Inferior parietal cortex (tissue), 1 donor: ENCODE data around the gene WNT2.
"Not testable (repeated sequence)": the region's sequence is repeated elsewhere in the genome, so short reads cannot be mapped to it uniquely, and the experiment has no call there.

Experiments
- DNase-seq: peaks from one replicate; pipeline ENCODE4 v3.0.0-alpha.2; 2016; ENCODE audit errors: extremely low spot score

Gene WNT2

DNA sequence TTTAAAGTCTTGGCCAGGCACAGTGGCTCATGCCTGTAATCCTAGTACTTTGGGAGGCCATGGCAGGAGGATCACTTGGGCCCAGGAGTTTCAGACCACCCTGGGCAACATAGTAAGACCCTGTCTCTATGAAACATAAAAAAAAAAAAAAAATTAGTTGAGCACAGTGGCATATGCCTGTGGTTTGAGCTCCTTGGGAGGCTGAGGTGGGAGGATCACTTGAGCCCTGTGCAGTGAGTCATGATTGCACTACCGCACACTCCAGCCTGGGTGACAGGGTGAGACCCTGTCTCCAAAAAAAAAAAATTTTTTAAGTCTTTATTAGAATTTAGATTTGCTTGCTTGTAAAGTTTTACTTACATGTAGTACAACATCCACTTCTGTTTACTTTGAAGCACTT lies 14.0 kb downstream of the WNT2 start:
- DNase-seq, result no peak

DNA sequence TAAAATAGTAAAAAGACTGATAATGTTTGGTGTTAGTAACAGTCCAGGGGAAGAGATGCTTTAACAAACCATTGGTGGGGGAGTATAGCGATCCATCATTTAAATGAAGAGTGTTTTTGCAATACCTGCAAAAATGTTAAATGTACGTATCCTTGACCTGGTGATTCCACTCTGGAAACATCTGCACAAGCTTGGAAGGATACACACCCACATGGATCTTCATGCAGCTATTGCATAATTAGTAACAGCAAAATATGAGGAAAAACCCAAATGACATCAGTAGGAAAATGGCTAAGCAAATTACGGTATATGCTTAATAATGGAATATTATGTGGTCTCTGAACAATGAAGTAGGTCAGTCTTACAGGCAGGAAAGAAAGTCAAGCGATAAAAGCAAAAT lies 20.5 kb downstream of the WNT2 start:
- DNase-seq, result no peak

DNA sequence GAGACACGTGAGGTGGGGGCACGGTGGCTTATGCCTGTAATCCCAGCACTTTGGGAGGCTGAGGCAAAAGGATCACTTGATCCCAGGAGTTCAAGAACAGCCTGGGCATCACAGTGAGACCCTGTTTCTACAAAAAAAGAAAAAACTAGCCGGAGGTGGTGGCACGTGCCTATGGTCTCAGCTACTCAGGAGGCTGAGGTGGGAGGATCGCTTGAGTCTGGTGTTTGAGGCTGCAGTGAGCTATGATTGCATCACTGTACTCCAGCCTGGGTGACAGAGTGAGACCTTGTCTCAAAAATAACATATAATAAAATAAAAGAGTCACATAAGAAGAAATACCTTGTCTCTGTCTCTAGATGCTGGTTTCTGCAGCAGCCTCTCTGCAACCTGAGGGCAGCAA lies 22.4 kb downstream of the WNT2 start:
- DNase-seq, result not testable (repeated sequence)

DNA sequence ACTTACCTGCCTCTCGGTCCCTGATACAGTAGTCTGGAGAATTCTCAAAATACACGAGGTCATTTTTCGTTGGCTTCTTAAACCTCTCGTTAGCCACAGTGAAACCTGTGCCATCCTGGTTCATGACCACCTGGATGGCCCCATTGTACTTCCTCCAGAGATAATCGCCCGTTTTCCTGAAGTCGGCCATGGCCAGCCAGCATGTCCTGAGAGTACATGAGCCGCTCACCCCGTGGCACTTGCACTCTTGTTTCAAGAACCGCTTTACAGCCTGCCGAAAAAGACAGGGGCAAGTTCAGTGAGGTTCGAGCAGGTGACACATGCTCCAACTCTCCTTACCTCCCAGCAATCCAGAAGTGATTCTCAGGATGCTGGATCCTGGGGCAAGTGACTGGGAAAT lies 25.3 kb downstream of the WNT2 start:
- DNase-seq, result no peak

DNA sequence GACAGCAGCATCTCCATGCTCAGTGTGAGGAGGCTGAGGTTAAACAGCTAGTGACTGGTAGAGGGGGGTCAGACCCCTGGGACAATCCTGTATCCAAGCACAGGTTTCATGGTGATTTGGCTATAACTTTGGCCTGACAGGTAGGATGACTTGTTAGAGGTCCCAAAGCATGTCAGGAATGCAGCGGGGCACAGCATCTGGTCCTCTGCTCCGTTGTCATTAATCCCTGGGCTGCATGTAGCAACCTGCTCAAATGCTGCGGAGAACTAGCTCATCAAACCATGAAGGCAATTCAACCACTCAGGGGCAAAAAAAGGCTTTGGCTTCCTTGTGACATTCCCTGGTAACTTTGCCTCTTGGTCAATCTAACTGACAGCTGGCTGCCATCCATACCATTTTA lies 26.8 kb downstream of the WNT2 start:
- DNase-seq, result no peak

DNA sequence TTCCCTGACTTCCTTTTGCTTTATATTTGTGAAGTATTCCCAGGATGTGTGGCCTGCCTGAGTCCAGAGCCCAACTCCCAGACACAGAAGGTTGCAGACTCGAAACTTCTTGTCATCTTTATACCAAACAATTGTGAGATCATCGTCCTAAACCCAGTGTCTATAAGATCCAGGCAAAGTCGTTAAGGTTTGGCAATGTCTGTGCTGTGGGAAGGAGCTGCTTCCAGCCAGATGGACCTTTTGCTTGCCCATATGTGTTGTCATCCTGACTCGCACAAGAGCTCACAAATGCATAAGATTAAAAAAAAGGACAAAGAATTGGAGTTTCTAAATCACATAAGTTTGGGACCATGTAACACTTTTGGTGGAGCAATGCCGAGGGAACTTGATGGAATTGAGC lies 37.0 kb downstream of the WNT2 start:
- DNase-seq, result no peak

DNA sequence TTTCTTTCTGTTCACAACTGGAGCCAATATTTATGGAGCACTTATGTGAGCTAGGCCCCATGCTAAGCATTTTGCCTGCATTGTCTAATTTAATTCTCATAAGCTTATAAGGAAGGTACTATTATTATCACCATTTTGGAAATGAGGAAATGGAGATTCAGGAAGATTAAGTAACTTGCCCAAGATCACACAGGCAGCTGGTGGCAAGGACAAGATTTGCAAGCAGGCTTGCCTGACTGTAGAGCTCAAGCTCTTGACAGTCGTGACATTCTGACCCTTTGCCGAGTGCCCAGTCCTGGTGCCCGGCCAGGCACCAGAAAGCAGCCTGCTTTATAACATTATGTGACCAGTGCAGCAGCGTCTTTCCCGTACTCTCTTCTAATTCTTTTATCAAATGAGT lies 38.2 kb downstream of the WNT2 start:
- no peak for DNase-seq

DNA sequence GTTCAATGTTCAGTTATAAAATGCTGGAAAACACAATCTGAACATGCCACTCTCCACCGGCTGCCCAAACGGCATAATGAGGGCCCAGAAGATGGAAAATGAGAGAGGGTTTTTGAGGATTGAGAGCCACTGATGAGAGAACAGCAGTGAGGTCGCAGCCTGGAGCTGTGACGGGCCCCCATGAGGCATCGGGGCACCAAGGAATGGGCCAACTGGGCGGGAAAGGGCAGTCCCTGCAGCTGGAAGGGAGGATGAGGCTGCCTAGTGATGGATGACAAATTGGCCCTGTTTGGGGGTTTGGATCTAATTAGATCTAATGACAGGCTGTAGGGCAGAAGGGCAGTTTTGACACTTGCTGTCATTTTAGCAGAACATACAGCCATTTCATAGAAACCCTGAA lies 39.1 kb downstream of the WNT2 start:
- no peak for DNase-seq

DNA sequence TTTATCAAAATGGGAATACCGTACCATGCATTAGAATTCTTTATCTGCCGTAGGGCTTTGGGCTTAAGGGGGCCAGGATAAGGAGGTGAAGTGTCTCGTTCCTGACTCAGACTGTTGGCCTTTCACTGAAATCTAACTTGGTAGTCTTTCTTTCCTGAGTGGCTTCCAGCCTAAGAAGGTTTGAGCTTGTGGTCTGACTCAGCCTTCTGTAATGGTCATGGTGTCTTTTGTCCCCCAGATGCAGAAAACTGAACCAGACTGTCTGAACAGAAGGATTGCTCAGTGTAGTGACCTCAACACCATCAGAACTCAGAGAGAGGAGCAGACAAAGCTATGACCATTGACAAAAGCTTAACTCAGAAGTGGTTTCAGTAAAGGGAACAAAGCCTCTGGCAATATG lies 39.5 kb downstream of the WNT2 start:
- no peak for DNase-seq

DNA sequence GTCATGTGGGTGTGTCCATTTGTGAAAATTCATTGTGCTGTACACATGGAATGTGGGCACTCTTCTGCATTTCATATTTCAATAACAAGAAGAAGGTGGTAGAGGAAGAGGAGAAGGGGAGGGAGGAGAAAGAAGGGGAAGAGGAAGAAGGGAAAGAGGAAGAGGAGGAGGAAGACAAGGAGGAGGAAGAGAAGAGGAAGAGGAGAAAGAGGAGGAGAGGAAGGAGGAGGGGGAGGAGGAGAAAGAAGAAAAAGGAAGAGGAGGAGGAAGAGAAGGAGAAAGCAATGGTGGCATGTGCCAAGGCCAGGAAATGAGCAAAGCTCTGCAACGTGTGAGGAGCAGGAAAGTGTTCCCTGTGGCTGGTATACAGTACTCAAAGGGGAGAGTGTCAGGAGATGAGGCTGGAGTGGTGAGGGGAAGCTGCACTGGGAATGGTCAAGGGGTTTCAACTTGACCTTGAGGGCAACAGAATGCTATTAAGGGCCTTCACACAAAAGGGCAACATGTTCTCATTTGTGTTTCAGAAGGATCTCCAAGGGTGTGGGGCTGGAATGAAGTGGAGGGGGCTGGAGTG lies 40.5 kb downstream of the WNT2 start:
- DNase-seq, result no peak

DNA sequence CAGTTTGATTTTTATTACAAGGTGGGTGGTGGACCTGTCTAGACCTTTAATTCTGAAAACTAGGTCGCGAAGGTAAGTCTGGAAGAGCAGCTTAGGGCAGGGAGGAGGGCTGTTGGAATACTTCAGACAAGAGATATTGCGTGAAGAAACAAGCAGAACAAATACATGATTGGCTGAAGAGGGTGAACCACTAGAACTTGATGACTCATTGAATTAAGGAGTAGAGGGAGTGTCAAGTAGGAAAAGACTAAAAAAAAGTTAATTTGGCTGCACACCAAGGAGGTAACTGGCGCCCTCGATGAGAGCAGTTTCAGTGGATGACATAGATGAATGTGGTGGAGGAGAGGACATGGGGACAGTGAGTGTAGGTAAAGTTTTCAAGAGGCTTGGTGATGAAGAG lies 41.3 kb downstream of the WNT2 start:
- DNase-seq, result no peak

DNA sequence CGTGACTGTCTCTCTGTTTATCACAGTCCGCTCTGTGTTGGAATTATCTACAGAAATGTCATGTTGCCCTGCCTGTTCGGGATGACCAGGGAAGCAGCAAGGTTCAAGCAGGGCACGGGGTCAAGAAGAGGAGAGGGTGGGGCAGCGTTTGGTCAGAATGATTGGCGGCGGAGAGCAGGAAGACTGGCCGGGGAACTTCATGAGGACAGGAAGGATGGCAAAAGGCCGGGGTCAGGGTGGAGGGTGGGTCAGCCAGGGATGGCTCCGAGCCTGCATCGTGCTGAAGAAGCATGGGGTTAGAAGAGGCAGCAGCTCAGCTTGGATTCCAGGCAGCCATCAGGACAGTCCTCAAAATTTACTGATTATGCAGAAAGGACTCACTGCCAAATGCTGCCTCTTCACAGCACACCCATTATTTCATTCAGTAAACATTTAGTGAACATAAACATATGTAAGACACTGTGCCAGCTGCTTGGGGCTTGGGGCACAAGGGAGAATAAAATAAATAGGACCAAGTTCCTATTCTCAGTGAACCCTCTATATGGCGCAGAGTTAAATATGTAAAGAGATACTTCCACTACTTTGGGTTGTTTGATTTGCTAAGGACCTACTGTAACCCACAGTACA lies 42.8 kb downstream of the WNT2 start:
- DNase-seq, result no peak

DNA sequence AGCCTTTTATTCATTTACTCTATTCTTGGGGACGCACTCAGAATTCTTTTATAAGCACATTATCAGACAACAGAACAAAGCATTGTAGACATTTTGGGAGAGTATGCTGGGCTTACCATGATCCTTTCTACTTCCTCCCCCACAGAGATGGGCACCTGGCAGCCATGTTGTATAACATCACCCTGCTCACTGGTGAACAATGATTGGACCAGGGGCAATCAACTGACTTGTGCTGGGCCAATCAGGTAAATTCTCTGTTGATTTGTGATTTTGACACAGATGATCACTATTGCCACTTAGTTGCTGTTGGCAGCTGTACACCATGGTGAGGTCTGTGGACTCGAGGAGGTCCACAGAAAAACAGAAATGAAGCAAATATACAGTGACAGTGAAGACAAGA lies 43.7 kb downstream of the WNT2 start:
- no peak for DNase-seq

DNA sequence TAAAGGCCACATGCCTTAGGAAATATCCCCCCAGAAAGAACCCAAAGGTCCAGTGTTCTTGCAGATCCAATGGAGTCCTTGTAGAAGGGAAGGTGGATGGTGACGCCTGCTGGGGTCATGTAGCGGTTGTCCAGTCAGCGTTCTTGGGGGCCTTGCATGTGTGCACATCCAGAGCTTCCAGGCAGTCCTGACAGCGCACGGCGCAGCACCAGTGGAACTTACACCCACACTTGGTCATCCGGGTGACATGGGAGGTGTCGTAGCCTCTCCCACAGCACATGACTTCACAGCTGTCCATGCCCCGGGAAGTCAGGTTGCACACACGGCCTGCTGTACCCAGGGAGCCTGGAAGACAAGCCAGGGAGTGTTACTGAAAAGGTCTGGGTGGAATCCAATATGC lies 44.8 kb downstream of the WNT2 start:
- no peak for DNase-seq

DNA sequence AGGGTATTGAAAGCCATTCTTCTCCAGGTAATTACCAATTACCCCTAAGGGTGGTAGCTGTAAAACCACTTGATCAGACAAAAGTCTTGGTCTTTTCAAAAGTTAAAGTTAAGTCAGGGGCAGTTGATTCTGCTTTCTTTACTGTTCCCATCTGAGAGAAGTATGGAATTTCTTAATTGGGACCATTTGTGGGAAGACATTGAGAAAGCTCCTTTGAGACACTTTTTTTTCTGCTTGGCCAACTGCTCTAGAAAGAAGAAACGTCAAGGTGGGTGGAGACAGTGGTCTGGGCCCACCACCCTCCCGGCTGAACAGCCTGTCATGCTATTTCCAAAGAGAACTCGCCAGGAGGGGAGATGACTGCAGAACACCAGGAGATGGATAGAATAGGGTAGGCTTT lies 45.3 kb downstream of the WNT2 start:
- DNase-seq, result no peak

DNA sequence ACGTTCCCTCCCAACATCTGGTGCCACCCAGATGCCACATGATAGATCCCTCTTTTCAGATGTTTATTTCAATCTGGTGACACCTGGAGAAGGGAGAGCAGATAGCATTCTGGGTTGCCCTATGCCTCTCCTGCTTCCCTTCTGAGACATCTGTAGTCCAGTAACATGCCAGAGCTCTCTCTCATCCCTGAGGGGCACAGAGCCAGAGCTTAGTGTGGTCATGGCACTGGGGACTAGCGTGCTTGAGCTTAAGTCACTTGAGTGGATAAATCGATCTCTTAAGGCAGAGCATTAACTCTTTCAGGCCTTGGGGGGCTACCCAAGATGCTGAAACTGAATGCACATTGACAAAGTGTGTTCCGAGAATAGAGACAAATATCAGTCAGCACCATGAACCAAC lies 47.9 kb downstream of the WNT2 start:
- no peak for DNase-seq

DNA sequence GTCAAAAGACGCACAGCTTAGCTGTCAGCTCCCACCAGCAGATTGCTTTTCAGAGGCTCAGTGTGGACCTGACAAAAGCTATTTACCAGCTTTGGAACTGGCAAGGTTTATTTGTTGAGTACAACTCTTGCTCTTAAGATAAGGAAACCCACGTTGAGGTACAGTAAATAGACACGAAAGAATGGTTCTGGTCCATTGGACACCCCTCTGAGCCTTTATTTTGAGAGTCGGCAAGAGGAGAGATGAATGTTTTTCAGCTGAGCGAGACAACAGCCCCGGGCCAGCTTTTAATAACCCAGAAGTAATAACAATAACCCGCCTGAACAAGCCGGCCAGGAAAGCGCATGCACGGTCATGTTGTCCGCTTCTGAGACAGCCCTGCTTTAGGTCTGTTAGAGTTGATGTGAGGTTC lies 49.0 kb downstream of the WNT2 start:
- DNase-seq, result no peak

DNA sequence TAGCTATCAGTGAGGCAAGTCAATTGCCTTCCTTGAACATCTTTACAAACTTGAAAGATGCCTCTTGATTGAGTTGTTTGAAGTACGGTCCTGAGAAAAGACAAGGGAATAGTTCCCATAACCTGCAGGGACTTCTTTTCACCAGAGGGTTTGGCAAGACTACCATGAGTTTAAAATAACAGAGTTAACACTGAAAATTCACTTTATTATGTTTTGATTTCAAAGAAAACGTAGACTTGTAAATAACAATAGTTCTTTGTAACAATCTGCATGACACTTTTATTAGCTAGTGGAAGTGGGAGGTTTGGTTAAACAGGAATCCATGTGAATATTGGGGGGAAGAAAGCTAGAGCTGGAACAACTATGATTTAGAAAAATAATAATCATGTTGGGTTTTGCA lies 49.5 kb downstream of the WNT2 start:
- no peak for DNase-seq

DNA sequence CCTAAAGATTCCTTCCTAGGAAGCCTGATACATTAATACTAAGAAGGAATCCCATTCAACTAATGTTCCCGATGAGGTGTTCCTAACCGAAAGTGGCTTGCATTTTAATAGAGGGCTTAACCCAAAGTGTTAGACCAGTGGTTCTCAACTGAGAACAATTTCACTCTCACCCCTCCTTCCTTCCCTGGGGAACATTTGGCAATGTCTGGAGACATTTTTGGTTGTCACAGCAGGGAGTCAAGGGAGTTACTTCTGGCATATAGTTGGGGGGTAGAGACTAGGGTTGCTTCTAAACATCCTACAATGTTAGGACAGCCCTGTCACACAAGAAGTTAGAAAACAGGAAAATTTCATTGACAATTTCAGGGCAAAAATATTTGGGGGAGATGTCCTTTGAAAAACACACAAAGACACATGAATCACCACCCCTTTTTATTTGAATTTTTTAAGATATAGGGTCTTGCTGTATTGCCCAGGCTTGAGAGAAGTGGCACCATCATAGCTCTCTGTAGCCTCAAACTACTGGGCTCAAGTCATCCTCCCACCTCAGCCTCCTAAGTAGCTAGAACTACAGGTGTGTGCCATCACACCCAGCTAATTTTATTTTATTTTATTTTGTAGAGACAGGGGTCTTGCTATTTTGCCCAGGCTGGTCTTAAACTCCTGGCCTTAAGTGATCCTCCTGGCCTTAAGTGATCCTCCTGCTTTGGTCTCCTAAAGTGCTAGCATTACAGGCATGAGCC lies 50.7 kb downstream of the WNT2 start:
- no peak for DNase-seq

DNA sequence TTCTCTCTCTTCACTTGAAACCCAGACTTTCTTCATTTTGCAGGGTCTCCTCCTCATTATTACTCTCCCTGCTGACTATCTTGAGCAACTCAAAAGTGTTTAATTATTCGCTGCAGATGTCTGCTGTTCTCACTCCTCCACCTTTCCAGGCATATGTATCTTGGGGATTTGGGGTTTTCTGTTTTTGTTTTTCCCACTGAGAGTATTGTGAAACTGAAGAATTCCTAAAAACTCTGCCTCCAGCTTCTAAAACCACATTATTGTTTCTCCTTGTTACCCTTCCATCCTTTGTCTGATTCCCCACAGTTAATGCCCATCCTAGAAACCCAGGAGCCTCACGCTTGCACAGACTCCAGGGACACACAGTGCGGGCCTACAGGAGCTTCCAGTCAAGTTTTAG lies 51.3 kb downstream of the WNT2 start:
- no peak for DNase-seq

DNA sequence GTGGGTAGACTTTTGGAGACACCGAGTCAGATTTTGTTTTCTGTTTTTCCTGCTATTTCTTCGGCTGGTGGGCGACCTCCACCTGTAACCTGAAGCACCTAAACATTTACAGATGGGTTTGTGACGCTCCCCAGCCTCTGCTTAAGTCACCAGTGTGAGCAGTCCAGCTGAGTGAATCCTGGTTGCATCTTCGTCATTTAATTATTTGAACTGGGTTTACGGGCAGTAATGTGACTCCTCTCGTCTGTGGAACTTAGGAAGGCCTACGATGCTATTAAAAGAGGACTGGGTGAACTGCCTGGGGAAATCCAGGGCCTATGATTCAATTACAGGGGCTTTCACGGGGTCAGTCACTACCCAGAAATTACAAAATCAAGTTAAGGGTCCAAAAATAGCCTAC lies 52.5 kb downstream of the WNT2 start:
- no peak for DNase-seq

DNA sequence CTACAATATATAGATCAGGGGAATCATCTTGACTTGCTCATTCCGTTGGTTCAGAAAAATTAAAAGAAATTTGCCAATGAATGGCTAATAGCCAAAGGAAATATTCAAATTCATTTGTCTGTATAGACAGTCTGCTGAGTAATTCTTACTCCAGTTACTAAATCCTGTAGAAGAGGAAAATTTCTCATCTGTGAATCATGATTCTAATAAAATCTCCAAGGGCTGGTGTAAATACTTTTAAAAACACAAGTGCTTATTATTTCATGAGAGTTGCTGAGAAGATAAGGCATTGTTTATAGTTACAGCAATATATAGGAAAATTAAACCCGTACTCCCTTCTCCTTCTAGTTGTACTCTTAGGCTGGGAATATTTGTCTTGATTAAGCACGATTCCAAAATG lies 53.0 kb downstream of the WNT2 start:
- no peak for DNase-seq

DNA sequence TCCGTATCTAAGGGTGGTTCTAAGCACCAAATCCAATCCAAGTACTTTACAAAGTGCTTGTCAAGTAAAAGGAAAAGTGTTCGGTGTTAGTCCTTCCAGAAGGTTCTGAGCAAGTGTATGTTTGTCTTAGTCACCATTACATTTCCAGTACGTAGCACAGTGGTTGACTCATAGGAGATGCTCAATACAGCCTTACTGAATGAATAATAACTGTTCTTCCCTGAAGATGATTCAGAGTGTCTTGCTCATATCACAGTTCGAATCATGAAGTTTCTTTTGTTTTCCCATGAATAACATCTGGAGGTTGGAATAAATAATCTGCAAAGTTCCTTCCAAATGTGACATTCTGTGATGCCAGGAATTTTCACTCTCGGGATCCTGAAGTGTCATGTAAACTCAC lies 53.4 kb downstream of the WNT2 start:
- DNase-seq, result no peak

DNA sequence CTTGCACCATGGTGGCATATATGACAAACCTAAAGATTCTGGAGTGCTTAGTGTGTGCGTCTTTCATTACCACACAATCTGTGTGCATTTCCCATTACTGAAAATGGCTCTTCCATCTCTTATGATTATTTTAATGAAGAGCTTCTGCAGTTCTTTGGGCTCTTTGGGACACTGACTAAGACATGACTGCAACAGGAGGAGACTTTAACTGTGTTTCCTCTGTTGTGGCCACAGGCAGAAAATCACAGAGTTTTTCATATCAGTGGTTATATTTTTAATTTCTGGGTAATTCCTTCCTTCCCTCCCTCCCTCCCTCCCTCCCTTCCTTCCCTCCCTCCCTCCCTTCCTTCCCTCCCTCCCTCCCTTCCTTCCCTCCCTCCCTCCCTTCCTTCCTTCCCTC lies 58.1 kb downstream of the WNT2 start:
- DNase-seq, result no peak
